Fibroblast of lung (primary cell): Measurements from ENCODE around the gene CHRM1. TPM values are rescaled to one million over a fixed set of nuclear protein-coding genes. Genes with fewer than 3 reads are reported as not detected.

Source experiments
- DNase-seq, 2 donors: peaks; one replicate each; pipeline versions ENCODE4 v3.0.0 to v3.0.0-alpha.2; 2010; ENCODE audit warnings: low read depth in 2 of 2
- H2AFZ ChIP-seq: 2 replicates; pipeline ENCODE4 v1.5.1; 2012; ENCODE audit warnings: low read length, control low read depth, inconsistent platforms
- H3K27ac ChIP-seq: 2 replicates; pipeline ENCODE4 v1.5.1; 2011; ENCODE audit warnings: low read length, control low read depth; ENCODE audit not compliant: insufficient read depth
- H3K27me3 ChIP-seq: 2 replicates; pipeline ENCODE4 v1.5.1; 2011; ENCODE audit warnings: mild to moderate bottlenecking, low read length; ENCODE audit not compliant: control insufficient read depth, insufficient read depth
- H3K36me3 ChIP-seq: 2 replicates; pipeline ENCODE4 v1.5.1; 2011; ENCODE audit warnings: low read length; ENCODE audit not compliant: control insufficient read depth, insufficient read depth
- H3K4me1 ChIP-seq: 2 replicates; pipeline ENCODE4 v1.5.1; 2011; ENCODE audit warnings: low read length; ENCODE audit not compliant: control insufficient read depth, insufficient read depth; ENCODE audit errors: extremely low read depth
- H3K4me2 ChIP-seq: 2 replicates; pipeline ENCODE4 v1.5.1; 2011; ENCODE audit warnings: low read length, control low read depth; ENCODE audit not compliant: insufficient read depth; ENCODE audit errors: extremely low read depth
- H3K4me3 ChIP-seq, 4 experiments: fragments of 200-600 bp in 1 of 4; sonication (generic) in 1 of 4; replicated peaks in 1 of 4; 2 replicates each; pipeline ENCODE4 v1.5.1; 2011 to 2016; ENCODE audit warnings: low read length in 4 of 4, low read depth in 3 of 4, mild to moderate bottlenecking in 3 of 4, control low read depth in 2 of 4, inconsistent platforms in 1 of 4, mixed read lengths in 1 of 4; ENCODE audit not compliant: insufficient read depth in 1 of 4; ENCODE audit errors: control extremely low read depth in 1 of 4
- H3K79me2 ChIP-seq: 2 replicates; pipeline ENCODE4 v1.5.1; 2012; ENCODE audit warnings: mild to moderate bottlenecking, low read length, inconsistent platforms; ENCODE audit not compliant: control insufficient read depth, insufficient read depth
- H3K9ac ChIP-seq: 2 replicates; pipeline ENCODE4 v1.5.1; 2011; ENCODE audit warnings: mild to moderate bottlenecking, low read length, control low read depth; ENCODE audit not compliant: insufficient read depth
- H3K9me3 ChIP-seq: 2 replicates; pipeline ENCODE4 v1.5.1; 2012; ENCODE audit warnings: low read depth, low read length; ENCODE audit not compliant: control insufficient read depth, insufficient read depth
- H4K20me1 ChIP-seq: 2 replicates; pipeline ENCODE4 v1.5.1; 2011; ENCODE audit warnings: low read length; ENCODE audit not compliant: control insufficient read depth, insufficient read depth; ENCODE audit errors: extremely low read depth
- EZH2 ChIP-seq: IDR thresholded peaks from 2 replicates; pipeline ENCODE4 v1.5.1; 2012; ENCODE audit warnings: low read length, control low read depth, mild to moderate bottlenecking; ENCODE audit errors: missing control alignments
- polyA plus RNA-seq, 2 donors: library from polyadenylated mRNA; depleted of rRNA in 1 of 2; stranded (reverse) in 1 of 2; unstranded in 1 of 2; fragments of >200 nt; gene quantifications; 2 replicates each; pipeline ENCODE4 v1.2.1, GENCODE V29; 2011 to 2012; ENCODE audit warnings: missing spikeins in 1 of 2
- total RNA-seq: library from RNA; depleted of rRNA; stranded (reverse); fragments of >200 nt; gene quantifications from 2 replicates; pipeline ENCODE4 v1.2.1, GENCODE V29; 2014
- TF ChIP-seq, protein P1 (sequence below), 2 donors: IDR thresholded peaks in 1 of 2; conservative IDR thresholded peaks in 1 of 2; 1 replicate in 1 of 2; 2 replicates in 1 of 2; pipeline ENCODE4 v1.5.1; 2011 to 2012; ENCODE audit warnings: low read length in 2 of 2, control low read depth in 1 of 2, inconsistent platforms in 1 of 2, low read depth in 1 of 2, mild to moderate bottlenecking in 1 of 2

CHRM1 gene
- total and polyA plus RNA-seq, 2 donors (not counting 1 experiment from before 2014, with no cell fraction given) = not detected

GRCh38 chr11:62888406-62888805 lies 32.8 kb downstream of the CHRM1 start:
- Histone ChIP-seq H4K20me1 (peaks cover 2% of the 10 kb centered on the region), H3K27ac (no peak overlapping the region), H3K79me2 (peaks cover 34% of the 10 kb centered on the region), H3K4me3 (no peak overlapping the region), H3K27me3 (no peaks in the 10 kb centered on the region), H2AFZ (no peak overlapping the region), H3K4me2 (no peak overlapping the region), H3K9ac (no peak overlapping the region), H3K4me1 (peaks cover 17% of the 10 kb centered on the region), H3K36me3 (peaks cover 42% of the 10 kb centered on the region), H3K9me3 (no peaks in the 10 kb centered on the region)
- TF ChIP-seq, protein P1, sequence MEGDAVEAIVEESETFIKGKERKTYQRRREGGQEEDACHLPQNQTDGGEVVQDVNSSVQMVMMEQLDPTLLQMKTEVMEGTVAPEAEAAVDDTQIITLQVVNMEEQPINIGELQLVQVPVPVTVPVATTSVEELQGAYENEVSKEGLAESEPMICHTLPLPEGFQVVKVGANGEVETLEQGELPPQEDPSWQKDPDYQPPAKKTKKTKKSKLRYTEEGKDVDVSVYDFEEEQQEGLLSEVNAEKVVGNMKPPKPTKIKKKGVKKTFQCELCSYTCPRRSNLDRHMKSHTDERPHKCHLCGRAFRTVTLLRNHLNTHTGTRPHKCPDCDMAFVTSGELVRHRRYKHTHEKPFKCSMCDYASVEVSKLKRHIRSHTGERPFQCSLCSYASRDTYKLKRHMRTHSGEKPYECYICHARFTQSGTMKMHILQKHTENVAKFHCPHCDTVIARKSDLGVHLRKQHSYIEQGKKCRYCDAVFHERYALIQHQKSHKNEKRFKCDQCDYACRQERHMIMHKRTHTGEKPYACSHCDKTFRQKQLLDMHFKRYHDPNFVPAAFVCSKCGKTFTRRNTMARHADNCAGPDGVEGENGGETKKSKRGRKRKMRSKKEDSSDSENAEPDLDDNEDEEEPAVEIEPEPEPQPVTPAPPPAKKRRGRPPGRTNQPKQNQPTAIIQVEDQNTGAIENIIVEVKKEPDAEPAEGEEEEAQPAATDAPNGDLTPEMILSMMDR (conservative IDR thresholded peaks at IDR 0.05 in 1 of 2, IDR thresholded peaks at IDR 0.05 in 1 of 2; ENCODE audit: low read depth in 1 of 2, low read length in 2 of 2) = no peak
- TF ChIP-seq EZH2 = no peak
- DNase-seq = no peak

GRCh38 chr11:62885137-62885750 lies 35.9 kb downstream of the CHRM1 start:
- H3K4me2 ChIP-seq = peak overlapping the region; percentile 55

GRCh38 chr11:62883673-62884072 lies 37.5 kb downstream of the CHRM1 start:
- no peak overlapping the region for H3K27ac ChIP-seq
- no peak overlapping the region for H3K9ac ChIP-seq
- peaks cover 59% of the 10 kb centered on the region for H3K79me2 ChIP-seq
- DNase-seq = no peak
- peaks cover 26% of the 10 kb centered on the region for H3K4me1 ChIP-seq
- peak overlapping the region; percentile 98 to 100 (median 99) for H3K4me3 ChIP-seq
- H3K9me3 ChIP-seq = no peaks in the 10 kb centered on the region
- H4K20me1 ChIP-seq = peaks cover 2% of the 10 kb centered on the region
- no peak overlapping the region for H2AFZ ChIP-seq
- TF ChIP-seq, protein P1 (conservative IDR thresholded peaks at IDR 0.05 in 1 of 2, IDR thresholded peaks at IDR 0.05 in 1 of 2; ENCODE audit: low read depth in 1 of 2, low read length in 2 of 2) = no peak
- no peak for TF ChIP-seq EZH2
- H3K4me2 ChIP-seq = peak overlapping the region; percentile 99
- H3K27me3 ChIP-seq = no peaks in the 10 kb centered on the region
- peaks cover 43% of the 10 kb centered on the region for H3K36me3 ChIP-seq

More at GRCh38 chr11:62885137-62885750, 35.9 kb downstream of the CHRM1 start:
- no peak for TF ChIP-seq EZH2
- TF ChIP-seq, protein P1 (conservative IDR thresholded peaks at IDR 0.05 in 1 of 2, IDR thresholded peaks at IDR 0.05 in 1 of 2; ENCODE audit: low read depth in 1 of 2, low read length in 2 of 2) = no peak
- Histone ChIP-seq H3K36me3 (peaks cover 50% of the 10 kb centered on the region), H3K4me3 (peak overlapping the region in 3 of 4 experiments; percentile 16 to 100 (median 49)), H3K9me3 (no peaks in the 10 kb centered on the region), H3K4me1 (peaks cover 20% of the 10 kb centered on the region), H2AFZ (no peak overlapping the region), H3K79me2 (peaks cover 59% of the 10 kb centered on the region), H3K27ac (no peak overlapping the region), H4K20me1 (peaks cover 2% of the 10 kb centered on the region), H3K27me3 (no peaks in the 10 kb centered on the region), H3K9ac (no peak overlapping the region)
- no peak for DNase-seq
